Neural cell (in vitro differentiated cells): ENCODE measurements around the gene GNPTAB. TPM values are rescaled to one million over a fixed set of nuclear protein-coding genes. Genes with fewer than 3 reads are reported as not detected.

Experiments used
- H2AFZ ChIP-seq: fragments of 200-600, 300-800 bp; sonication (generic), shearing (Covaris generic); 2 replicates; pipeline ENCODE4 v1.6.0; 2014; ENCODE audit warnings: low read depth, mild to moderate bottlenecking, antibody characterized with exemption, low read length, moderate library complexity
- H3F3A ChIP-seq: fragments of 200-600 bp; shearing (Covaris generic); 2 replicates; pipeline ENCODE4 v1.6.1; 2016; ENCODE audit warnings: mild to moderate bottlenecking, moderate library complexity, mixed read lengths, antibody characterized with exemption, low read length; ENCODE audit not compliant: insufficient read depth, poor library complexity, severe bottlenecking
- H3K27ac ChIP-seq: fragments of 200-600, 300-800 bp; sonication (generic), shearing (Covaris generic); 2 replicates; pipeline ENCODE4 v1.5.1; 2014; ENCODE audit warnings: mild to moderate bottlenecking, low read length, moderate library complexity
- H3K27me3 ChIP-seq: fragments of 300-800, 200-600 bp; sonication (generic), shearing (Covaris generic); 2 replicates; pipeline ENCODE4 v1.6.0; 2014; ENCODE audit warnings: mild to moderate bottlenecking, low read depth, low read length, moderate library complexity; ENCODE audit not compliant: insufficient read depth
- H3K36me3 ChIP-seq: fragments of 300-800, 200-600 bp; sonication (generic), shearing (Covaris generic); 2 replicates; pipeline ENCODE4 v1.5.1; 2014; ENCODE audit warnings: mild to moderate bottlenecking, antibody characterized with exemption, low read length, moderate library complexity; ENCODE audit not compliant: insufficient read depth
- H3K4me2 ChIP-seq: fragments of 300-800, 200-600 bp; sonication (generic), shearing (Covaris generic); 2 replicates; pipeline ENCODE4 v1.6.0; 2014; ENCODE audit warnings: mild to moderate bottlenecking, low read length
- H3K4me3 ChIP-seq: fragments of 300-800, 200-600 bp; sonication (generic), shearing (Covaris generic); 2 replicates; pipeline ENCODE4 v1.5.1; 2014; ENCODE audit warnings: mild to moderate bottlenecking, low read length, moderate library complexity
- H3K79me2 ChIP-seq: fragments of 200-600 bp; shearing (Covaris generic); replicated peaks from 2 replicates; pipeline ENCODE4 v1.6.0; 2014; ENCODE audit warnings: mild to moderate bottlenecking, low read length, moderate library complexity; ENCODE audit not compliant: insufficient read depth
- H3K9ac ChIP-seq: fragments of 300-800, 200-600 bp; sonication (generic), shearing (Covaris generic); 2 replicates; pipeline ENCODE4 v1.6.1; 2016; ENCODE audit warnings: mild to moderate bottlenecking, low read length, mixed read lengths
- H3K9me2 ChIP-seq: fragments of 200-600 bp; shearing (Covaris generic); 2 replicates; pipeline ENCODE4 v1.6.1; 2016; ENCODE audit warnings: mild to moderate bottlenecking, low read length, mixed read lengths; ENCODE audit not compliant: insufficient read depth
- H3K9me3 ChIP-seq: fragments of 200-600, 300-800 bp; sonication (generic), shearing (Covaris generic); 2 replicates; pipeline ENCODE4 v1.6.1; 2016; ENCODE audit warnings: mild to moderate bottlenecking, mixed run types, low read length, moderate library complexity, mixed read lengths
- H4K20me1 ChIP-seq: fragments of 200-600 bp; shearing (Covaris generic); 2 replicates; pipeline ENCODE4 v1.6.1; 2016; ENCODE audit warnings: mild to moderate bottlenecking, mixed run types; ENCODE audit not compliant: insufficient read depth
- CTCF ChIP-seq: fragments of 450-650 bp; IDR thresholded peaks from 2 replicates; pipeline ENCODE4 v1.5.1; 2014; ENCODE audit warnings: antibody characterized with exemption, mild to moderate bottlenecking, moderate library complexity; ENCODE audit not compliant: poor library complexity, severe bottlenecking
- EP300 ChIP-seq: fragments of 450-650 bp; conservative IDR thresholded peaks from 2 replicates; pipeline ENCODE4 v1.6.1; 2014; ENCODE audit warnings: antibody characterized with exemption, mild to moderate bottlenecking, moderate library complexity; ENCODE audit not compliant: poor library complexity, severe bottlenecking
- EZH2 ChIP-seq: fragments of 200-600, 300-800 bp; shearing (Covaris generic), sonication (generic); IDR thresholded peaks from 2 replicates; pipeline ENCODE4 v1.6.1; 2014; ENCODE audit warnings: antibody characterized with exemption, low read length, borderline replicate concordance, mild to moderate bottlenecking; ENCODE audit not compliant: insufficient read depth, poor library complexity, severe bottlenecking
- MXI1 ChIP-seq: fragments of 450-650 bp; conservative IDR thresholded peaks from 2 replicates; pipeline ENCODE4 v1.6.1; 2014; ENCODE audit warnings: antibody characterized with exemption, mild to moderate bottlenecking; ENCODE audit not compliant: poor library complexity, severe bottlenecking
- POLR2AphosphoS5 ChIP-seq: IDR thresholded peaks from 2 replicates; pipeline ENCODE4 v1.6.1; 2012
- RAD21 ChIP-seq: fragments of 450-650 bp; conservative IDR thresholded peaks from 2 replicates; pipeline ENCODE4 v1.6.1; 2014; ENCODE audit warnings: antibody characterized with exemption, mild to moderate bottlenecking, moderate library complexity
- REST ChIP-seq: IDR thresholded peaks from 2 replicates; pipeline ENCODE4 v1.6.1; 2012; ENCODE audit warnings: borderline replicate concordance
- SMC3 ChIP-seq: fragments of 450-650 bp; conservative IDR thresholded peaks from 2 replicates; pipeline ENCODE4 v1.6.1; 2014; ENCODE audit warnings: antibody characterized with exemption, mild to moderate bottlenecking, moderate library complexity; ENCODE audit not compliant: poor library complexity
- TAF1 ChIP-seq: IDR thresholded peaks from 2 replicates; pipeline ENCODE4 v1.6.1; 2012; ENCODE audit warnings: low read depth
- polyA plus RNA-seq: library from polyadenylated mRNA; depleted of rRNA; stranded (reverse); fragments of >200 nt; gene quantifications from 2 replicates; pipeline ENCODE4 v1.2.3, GENCODE V29; 2014

Gene GNPTAB
- polyA plus RNA-seq, 1 donor from 2014 or later: 80.0 TPM

DNA sequence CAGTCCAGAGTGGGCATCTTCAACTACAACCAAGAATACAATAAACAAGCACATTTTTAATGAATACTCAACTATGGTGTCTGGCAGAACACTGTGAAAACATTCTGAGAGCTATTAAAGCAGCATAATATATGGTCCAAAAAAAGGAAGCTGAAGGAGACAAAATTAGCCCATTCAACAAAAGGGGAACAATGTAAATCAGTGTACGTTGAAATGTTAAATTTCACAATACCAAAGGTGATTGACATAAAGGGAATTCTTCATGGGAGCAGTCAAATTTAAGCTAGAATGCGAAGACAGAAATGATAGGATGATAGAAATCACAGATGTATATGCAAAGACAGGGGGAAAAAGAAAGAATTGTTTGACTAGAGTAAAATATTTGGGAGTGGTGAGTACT is 50.2 kb downstream of the GNPTAB start:
- no peak overlapping the region for H2AFZ ChIP-seq
- no peaks in the 10 kb centered on the region for H3K9me3 ChIP-seq
- H3K9ac ChIP-seq: no peak overlapping the region
- no peaks in the 10 kb centered on the region for H3K9me2 ChIP-seq
- no peaks in the 10 kb centered on the region for H4K20me1 ChIP-seq
- no peak overlapping the region for H3K4me2 ChIP-seq
- no peak overlapping the region for H3K4me3 ChIP-seq
- H3F3A ChIP-seq: no peaks in the 10 kb centered on the region
- no peaks in the 10 kb centered on the region for H3K36me3 ChIP-seq
- no peak overlapping the region for H3K27ac ChIP-seq
- H3K79me2 ChIP-seq: no peaks in the 10 kb centered on the region
- H3K27me3 ChIP-seq: no peaks in the 10 kb centered on the region
- TF ChIP-seq TAF1 (no peak), CTCF (no peak), RAD21 (no peak), REST (no peak), SMC3 (no peak), EP300 (no peak), EZH2 (no peak), POLR2AphosphoS5 (no peak), MXI1 (no peak)

DNA sequence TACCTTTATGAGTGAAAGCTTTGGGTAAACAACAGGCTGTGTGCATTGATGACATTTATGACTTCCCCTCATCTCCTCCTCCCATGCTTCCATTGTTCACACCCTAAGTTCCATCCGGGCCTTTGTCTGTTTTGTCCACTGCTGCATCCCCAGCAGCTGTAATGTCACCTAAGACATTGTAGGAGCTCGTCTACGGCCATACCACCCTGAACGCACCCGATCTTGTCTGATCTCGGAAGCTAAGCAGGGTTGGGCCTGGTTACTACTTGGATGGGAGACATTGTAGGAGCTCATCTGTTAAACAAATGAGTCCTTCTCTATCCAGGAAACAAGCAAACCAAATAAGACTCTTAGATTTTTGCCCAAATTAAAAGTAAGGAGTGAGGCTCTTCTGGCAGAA is 51.1 kb downstream of the GNPTAB start:
- Histone ChIP-seq H2AFZ (no peak overlapping the region), H4K20me1 (no peaks in the 10 kb centered on the region), H3K9me3 (no peaks in the 10 kb centered on the region), H3K27ac (no peak overlapping the region), H3K4me2 (no peak overlapping the region), H3K79me2 (no peaks in the 10 kb centered on the region), H3K36me3 (no peaks in the 10 kb centered on the region), H3F3A (no peaks in the 10 kb centered on the region), H3K9ac (no peak overlapping the region), H3K4me3 (no peak overlapping the region), H3K27me3 (no peaks in the 10 kb centered on the region), H3K9me2 (no peaks in the 10 kb centered on the region)
- TF ChIP-seq TAF1 (no peak), CTCF (no peak), POLR2AphosphoS5 (no peak)
